ENCODE measurements around the gene LRRC4C.
"Not testable (repeated sequence)": the region's sequence is repeated elsewhere in the genome, so short reads cannot be mapped to it uniquely, and the experiment has no call there.

LRRC4C gene

GRCh38 chr11:41003339-41004282, 455.8 kb downstream of the LRRC4C start:
- DNase-seq, result no peak

- DNase-seq, result no peak
Observed at GRCh38 chr11:40998920-40999319, 460.5 kb downstream of the LRRC4C start.

- DNase-seq, result no peak
Observed at GRCh38 chr11:40987776-40988435, 471.5 kb downstream of the LRRC4C start.

GRCh38 chr11:40986320-40986719, 473.1 kb downstream of the LRRC4C start:
- no peak for DNase-seq

GRCh38 chr11:40975076-40975475, 484.4 kb downstream of the LRRC4C start:
- no peak for DNase-seq

GRCh38 chr11:40974186-40974795, 485.2 kb downstream of the LRRC4C start:
- DNase-seq, result no peak

GRCh38 chr11:40958707-40959106, 500.7 kb downstream of the LRRC4C start:
- no peak for DNase-seq

- no peak for DNase-seq
Observed at GRCh38 chr11:40952479-40952878, 507.0 kb downstream of the LRRC4C start.

- no peak for DNase-seq
Observed at GRCh38 chr11:40938002-40938401, 521.5 kb downstream of the LRRC4C start.

GRCh38 chr11:40924915-40925314, 534.5 kb downstream of the LRRC4C start:
- DNase-seq, result no peak

- DNase-seq, result no peak
Observed at GRCh38 chr11:40921246-40921645, 538.2 kb downstream of the LRRC4C start.

- DNase-seq, result not testable (repeated sequence)
Observed at GRCh38 chr11:40910774-40911173, 548.7 kb downstream of the LRRC4C start.

GRCh38 chr11:40894501-40894900, 565.0 kb downstream of the LRRC4C start:
- DNase-seq, result no peak

GRCh38 chr11:40885250-40885954, 574.0 kb downstream of the LRRC4C start:
- DNase-seq, result no peak

- DNase-seq, result no peak
Observed at GRCh38 chr11:40882301-40882700, 577.2 kb downstream of the LRRC4C start.

- no peak for DNase-seq
Observed at GRCh38 chr11:40879911-40880310, 579.5 kb downstream of the LRRC4C start.

- no peak for DNase-seq
Observed at GRCh38 chr11:40877981-40878380, 581.5 kb downstream of the LRRC4C start.

GRCh38 chr11:40877256-40877655, 582.2 kb downstream of the LRRC4C start:
- no peak for DNase-seq

GRCh38 chr11:40867991-40868632, 591.3 kb downstream of the LRRC4C start:
- DNase-seq, result no peak

GRCh38 chr11:40857754-40858153, 601.7 kb downstream of the LRRC4C start:
- DNase-seq, result not testable (repeated sequence)

- DNase-seq, result no peak
Observed at GRCh38 chr11:40842750-40843339, 616.6 kb downstream of the LRRC4C start.

GRCh38 chr11:40841231-40841630, 618.2 kb downstream of the LRRC4C start:
- DNase-seq, result no peak

All from activated CD4-positive, alpha-beta T cell treated with anti-CD3 and anti-CD28 coated beads for 48 hours (primary cell).